Brain microvascular endothelial cell (primary cell): Measurements from ENCODE around the gene POLR3B.

ENCODE experiments used
- DNase-seq: peaks from one replicate; pipeline ENCODE4 v3.0.0-alpha.2; 2020
- H3K27ac ChIP-seq: fragments of 250-450 bp; sonication (Bioruptor Pico); 2 replicates; pipeline ENCODE4 v1.5.1; 2020; ENCODE audit warnings: mild to moderate bottlenecking, moderate library complexity
- H3K27me3 ChIP-seq: fragments of 250-450 bp; sonication (Bioruptor Pico); replicated peaks from 2 replicates; pipeline ENCODE4 v1.5.1; 2020; ENCODE audit warnings: mild to moderate bottlenecking
- H3K36me3 ChIP-seq: fragments of 250-450 bp; sonication (Bioruptor Pico); replicated peaks from 2 replicates; pipeline ENCODE4 v1.5.1; 2020; ENCODE audit warnings: mild to moderate bottlenecking
- H3K4me3 ChIP-seq: 2 replicates; pipeline ENCODE4 v1.5.1; 2011; ENCODE audit warnings: low read depth, mild to moderate bottlenecking, control low read depth, low read length, moderate library complexity
- CTCF ChIP-seq: IDR thresholded peaks from 2 replicates; pipeline ENCODE4 v1.5.1; 2011; ENCODE audit warnings: low read depth, mild to moderate bottlenecking, moderate library complexity, low read length, control low read depth, inconsistent platforms; ENCODE audit errors: missing control alignments
- in situ Hi-C: cut with HindIII; loops from 2 replicates; pipeline ENCODE4 v1.10.0; 2017; ENCODE audit warnings: low sequenced_read_pairs, low pct_ligation_motif_present

POLR3B gene

GRCh38 chr12:106445053-106445452 is 87.5 kb downstream of the POLR3B start:
- no peak for DNase-seq
- in situ Hi-C loops = no loop called here
- TF ChIP-seq CTCF = no peak
- no peak overlapping the region for H3K4me3 ChIP-seq
- peaks cover 10% of the 10 kb centered on the region for H3K36me3 ChIP-seq
- H3K27me3 ChIP-seq = no peaks in the 10 kb centered on the region
- no peak overlapping the region for H3K27ac ChIP-seq

- DNase-seq = no peak
- in situ Hi-C loops = no loop called here
- no peaks in the 10 kb centered on the region for H3K27me3 ChIP-seq
- no peak for TF ChIP-seq CTCF
- H3K27ac ChIP-seq = no peak overlapping the region
- H3K4me3 ChIP-seq = no peak overlapping the region
- H3K36me3 ChIP-seq = peaks cover 10% of the 10 kb centered on the region
These were observed 88.4 kb downstream of the POLR3B start for GRCh38 chr12:106445959-106446358.

GRCh38 chr12:106446419-106447092 is 89.0 kb downstream of the POLR3B start:
- Histone ChIP-seq H3K4me3 (no peak overlapping the region), H3K27ac (no peak overlapping the region), H3K27me3 (no peaks in the 10 kb centered on the region), H3K36me3 (peaks cover 10% of the 10 kb centered on the region)
- in situ Hi-C loops = no loop called here
- no peak for DNase-seq
- no peak for TF ChIP-seq CTCF

GRCh38 chr12:106452309-106452708 is 94.8 kb downstream of the POLR3B start:
- no peak for DNase-seq
- no peak overlapping the region for H3K27ac ChIP-seq
- no peak overlapping the region for H3K4me3 ChIP-seq
- H3K36me3 ChIP-seq = peaks cover 4% of the 10 kb centered on the region
- no peaks in the 10 kb centered on the region for H3K27me3 ChIP-seq
- in situ Hi-C loops = no loop called here
- no peak for TF ChIP-seq CTCF

GRCh38 chr12:106455111-106455510 is 97.6 kb downstream of the POLR3B start:
- no peak for DNase-seq
- H3K27ac ChIP-seq = no peak overlapping the region
- no peak for TF ChIP-seq CTCF
- peaks cover 8% of the 10 kb centered on the region for H3K36me3 ChIP-seq
- no peak overlapping the region for H3K4me3 ChIP-seq
- in situ Hi-C loops = no loop called here
- no peaks in the 10 kb centered on the region for H3K27me3 ChIP-seq

- Histone ChIP-seq H3K36me3 (peaks cover 15% of the 10 kb centered on the region), H3K27me3 (no peaks in the 10 kb centered on the region), H3K4me3 (no peak overlapping the region), H3K27ac (no peak overlapping the region)
- no peak for TF ChIP-seq CTCF
- DNase-seq = no peak
- in situ Hi-C loops = no loop called here
These were observed 101.6 kb downstream of the POLR3B start for GRCh38 chr12:106459124-106459523.
